Calu3 (cell line): Measurements from ENCODE around the gene TRPM8. TPM values are rescaled to one million over a fixed set of nuclear protein-coding genes. Genes with fewer than 3 reads are reported as not detected.
"Not testable (repeated sequence)": the region's sequence is repeated elsewhere in the genome, so short reads cannot be mapped to it uniquely, and the experiment has no call there.

Source experiments
- BruUV-seq: library from RNA; stranded (reverse); fragments of 400-500 nt; replicated peaks from 2 replicates; lab custom pipeline; 2021; lab: Mats Ljungman, UMichigan
- CTCF ChIA-PET: fragments of 300-600 bp; sonication (Branson Sonifier 250); formaldehyde crosslinking; loops from one replicate; lab custom pipeline; 2022; ENCODE audit warnings: antibody characterized with exemption; lab: Charles Lee
- DNase-seq: peaks from one replicate; pipeline ENCODE4 v3.0.0; 2022
- H3K27ac Mint-ChIP-seq: one replicate; pipeline ENCODE4 v1.8.0; 2022; ENCODE audit warnings: mixed read lengths; ENCODE audit not compliant: unreplicated experiment
- H3K27me3 Mint-ChIP-seq: one replicate; pipeline ENCODE4 v1.8.0; 2022; ENCODE audit warnings: mixed read lengths; ENCODE audit not compliant: unreplicated experiment
- H3K36me3 Mint-ChIP-seq: one replicate; pipeline ENCODE4 v1.8.0; 2022; ENCODE audit warnings: mild to moderate bottlenecking, moderate library complexity, mixed read lengths; ENCODE audit not compliant: insufficient read depth, unreplicated experiment
- H3K4me1 Mint-ChIP-seq: one replicate; pipeline ENCODE4 v1.8.0; 2022; ENCODE audit warnings: mild to moderate bottlenecking, low read depth, mixed read lengths; ENCODE audit not compliant: unreplicated experiment
- H3K4me3 Mint-ChIP-seq: one replicate; pipeline ENCODE4 v1.8.0; 2022; ENCODE audit warnings: mild to moderate bottlenecking, low read depth, moderate library complexity, mixed read lengths; ENCODE audit not compliant: unreplicated experiment
- H3K9me3 Mint-ChIP-seq: one replicate; pipeline ENCODE4 v1.8.0; 2022; ENCODE audit warnings: low read depth, mixed read lengths; ENCODE audit not compliant: unreplicated experiment
- CTCF ChIP-seq: fragments of 200-600 bp; IDR thresholded peaks from one replicate; pipeline ENCODE4 v1.8.0; 2022; ENCODE audit warnings: antibody characterized with exemption; ENCODE audit not compliant: unreplicated experiment
- intact Hi-C: fragments of 100-400 bp; cut with micrococcal nuclease; formaldehyde crosslinking; loops from one replicate; pipeline ENCODE4 v1.10.0; 2022; ENCODE audit not compliant: unreplicated experiment
- total RNA-seq: library from RNA; stranded (reverse); gene quantifications from 2 replicates; pipeline ENCODE4 v1.2.3, GENCODE V29; 2022

Gene TRPM8
- total RNA-seq, 1 experiment from 2014 or later = 1.1 TPM

GRCh38 chr2:233892793-233893192 is 24.4 kb upstream of the TRPM8 start:
- no peaks in the 10 kb centered on the region for H3K9me3 Mint-ChIP-seq
- H3K36me3 Mint-ChIP-seq = no peaks in the 10 kb centered on the region
- peaks cover 39% of the 10 kb centered on the region for H3K27me3 Mint-ChIP-seq
- TF ChIP-seq CTCF = no peak
- no peak overlapping the region for H3K4me3 Mint-ChIP-seq
- CTCF ChIA-PET = no interaction called here
- intact Hi-C loops = no loop called here
- BruUV-seq = no TSS peak
- no peak overlapping the region for H3K27ac Mint-ChIP-seq
- peak; percentile 4 for DNase-seq
- no peaks in the 10 kb centered on the region for H3K4me1 Mint-ChIP-seq

- H3K4me1 Mint-ChIP-seq, intact Hi-C loops, H3K9me3 Mint-ChIP-seq, CTCF ChIA-PET, H3K27ac Mint-ChIP-seq, H3K36me3 Mint-ChIP-seq, BruUV-seq, DNase-seq, H3K4me3 Mint-ChIP-seq: not testable (repeated sequence)
- peaks cover 50% of the 10 kb centered on the region for H3K27me3 Mint-ChIP-seq
Observed at GRCh38 chr2:233896253-233896652, 20.9 kb upstream of the TRPM8 start.

GRCh38 chr2:233901367-233901766 is 15.8 kb upstream of the TRPM8 start:
- H3K27me3 Mint-ChIP-seq = peaks cover 60% of the 10 kb centered on the region
- H3K4me3 Mint-ChIP-seq = no peak overlapping the region
- no TSS peak for BruUV-seq
- H3K27ac Mint-ChIP-seq = no peak overlapping the region
- intact Hi-C loops = no loop called here
- peak; percentile 8 for DNase-seq
- H3K9me3 Mint-ChIP-seq = no peaks in the 10 kb centered on the region
- TF ChIP-seq CTCF = no peak
- no peaks in the 10 kb centered on the region for H3K36me3 Mint-ChIP-seq
- peaks cover 19% of the 10 kb centered on the region for H3K4me1 Mint-ChIP-seq
- CTCF ChIA-PET = interaction anchor here (0.6 kb wide), 1 partner anchor 65 kb away, joined by 3 read pairs; no protein-coding TSS in a partner anchor

DNA sequence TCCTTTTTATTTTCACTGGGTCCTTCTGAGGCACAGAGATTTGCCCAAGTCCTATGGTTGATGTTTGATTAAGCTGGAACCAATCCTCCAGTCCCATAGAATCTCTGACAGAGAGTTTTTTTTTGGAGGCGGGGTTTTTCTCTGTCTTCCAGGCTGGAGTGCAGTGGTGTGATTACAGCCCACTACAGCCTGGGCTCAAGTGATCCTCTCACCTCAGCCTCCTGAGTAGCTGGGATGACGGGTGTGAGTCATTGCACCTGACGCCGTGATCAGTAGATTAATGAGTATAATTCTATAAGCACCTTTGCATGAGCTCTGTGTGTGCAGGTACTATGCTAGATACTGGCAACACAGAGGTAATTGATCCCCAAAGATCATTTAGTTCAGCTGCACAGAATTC is 15.3 kb upstream of the TRPM8 start:
- H3K27ac Mint-ChIP-seq = no peak overlapping the region
- intact Hi-C loops = no loop called here

More for the DNA sequence above, 15.3 kb upstream of the TRPM8 start:
- CTCF ChIA-PET = interaction anchor here (0.6 kb wide), 1 partner anchor 64 kb away, joined by 3 read pairs; no protein-coding TSS in a partner anchor
- peaks cover 66% of the 10 kb centered on the region for H3K27me3 Mint-ChIP-seq
- no peak overlapping the region for H3K4me3 Mint-ChIP-seq
- BruUV-seq = no TSS peak
- H3K4me1 Mint-ChIP-seq = peaks cover 20% of the 10 kb centered on the region
- no peak for TF ChIP-seq CTCF
- H3K9me3 Mint-ChIP-seq = no peaks in the 10 kb centered on the region
- no peaks in the 10 kb centered on the region for H3K36me3 Mint-ChIP-seq
- DNase-seq = no peak
